NCI-H2227 (cell line): Measurements from ENCODE around the gene CRYZL1.
A peak's percentile ranks its signal among the peaks of the same experiment; 100 is the strongest.
"Not testable (repeated sequence)": the region's sequence is repeated elsewhere in the genome, so short reads cannot be mapped to it uniquely, and the experiment has no call there.

Source experiments
- DNase-seq: peaks from one replicate; lab custom pipeline; 2025; ENCODE audit not compliant: unreplicated experiment; lab: John Stamatoyannopoulos, UW

The CRYZL1 gene

GRCh38 chr21:33641352-33642026 is at the start of gene CRYZL1:
TSS of gene CRYZL1 (minus strand) at chr21:33641741. CDS start at chr21:33631551, 10,190 bp downstream.
- DNase-seq, result peak; percentile 100

DNA sequence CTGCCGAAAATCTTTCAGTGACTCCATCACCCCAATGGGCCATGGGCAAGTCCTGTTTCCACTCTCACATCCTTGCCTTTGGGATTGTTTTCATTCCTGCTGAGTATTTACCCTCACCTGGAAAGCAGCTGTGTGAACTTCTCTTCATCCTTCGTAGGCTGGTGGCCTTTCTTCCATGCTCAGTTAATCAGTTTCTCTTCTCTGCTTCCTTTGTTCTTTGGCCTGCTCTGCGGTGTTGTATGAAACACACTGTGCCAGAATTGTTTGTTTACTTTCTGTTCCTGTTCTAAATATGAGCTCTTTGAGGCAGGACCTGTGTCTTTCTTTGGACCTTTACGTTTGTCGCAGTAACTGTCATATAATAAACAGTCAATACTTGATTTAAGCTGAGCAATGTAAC is 49.3 kb upstream of the CRYZL1 start:
- no peak for DNase-seq

GRCh38 chr21:33688353-33688752 is 46.8 kb upstream of the CRYZL1 start:
- no peak for DNase-seq

DNA sequence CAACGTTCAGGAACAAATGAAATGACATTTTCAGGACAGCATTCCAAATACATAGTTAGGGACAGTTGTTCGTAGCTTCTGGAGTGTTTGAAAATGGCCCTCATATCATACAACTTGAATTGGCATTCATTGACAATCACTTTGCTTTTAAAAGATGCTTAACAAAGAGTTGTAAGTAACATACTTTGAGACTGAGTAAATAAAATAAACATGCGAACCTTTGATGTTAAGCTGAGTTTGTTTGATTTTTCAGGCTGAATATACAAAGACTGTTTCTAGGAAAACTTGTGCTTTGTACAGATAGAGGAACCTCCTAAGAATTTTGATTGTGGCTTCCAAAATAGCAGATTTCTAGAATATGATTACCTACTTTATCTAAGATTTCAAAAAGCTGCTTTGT is 46.1 kb upstream of the CRYZL1 start:
- no peak for DNase-seq

DNA sequence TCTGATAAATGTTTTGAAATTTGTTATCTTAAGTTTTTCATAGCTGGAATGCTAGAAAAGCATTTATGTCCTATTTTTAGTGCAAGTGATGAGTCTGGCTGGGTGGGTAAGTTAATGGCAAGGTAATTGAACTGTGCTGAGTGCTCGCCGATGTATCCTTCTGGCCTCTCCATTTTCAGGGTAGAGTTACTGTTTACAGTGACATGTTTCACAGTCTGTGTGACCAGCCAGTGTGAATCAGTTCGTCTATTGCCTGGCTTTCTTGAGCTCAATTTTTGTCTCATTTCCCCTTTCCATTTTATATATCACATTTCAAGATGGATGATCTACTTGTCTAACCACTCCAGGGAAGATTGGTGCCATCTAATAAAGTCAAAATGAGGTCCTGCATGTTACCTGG is 44.8 kb upstream of the CRYZL1 start:
- peak; percentile 31 for DNase-seq

- peak; percentile 21 for DNase-seq
Measured at GRCh38 chr21:33685613-33686197, 44.2 kb upstream of the CRYZL1 start.

- DNase-seq, result no peak
Measured at GRCh38 chr21:33684923-33685560, 43.5 kb upstream of the CRYZL1 start.

- DNase-seq, result no peak
Measured at GRCh38 chr21:33684068-33684467, 42.5 kb upstream of the CRYZL1 start.

DNA sequence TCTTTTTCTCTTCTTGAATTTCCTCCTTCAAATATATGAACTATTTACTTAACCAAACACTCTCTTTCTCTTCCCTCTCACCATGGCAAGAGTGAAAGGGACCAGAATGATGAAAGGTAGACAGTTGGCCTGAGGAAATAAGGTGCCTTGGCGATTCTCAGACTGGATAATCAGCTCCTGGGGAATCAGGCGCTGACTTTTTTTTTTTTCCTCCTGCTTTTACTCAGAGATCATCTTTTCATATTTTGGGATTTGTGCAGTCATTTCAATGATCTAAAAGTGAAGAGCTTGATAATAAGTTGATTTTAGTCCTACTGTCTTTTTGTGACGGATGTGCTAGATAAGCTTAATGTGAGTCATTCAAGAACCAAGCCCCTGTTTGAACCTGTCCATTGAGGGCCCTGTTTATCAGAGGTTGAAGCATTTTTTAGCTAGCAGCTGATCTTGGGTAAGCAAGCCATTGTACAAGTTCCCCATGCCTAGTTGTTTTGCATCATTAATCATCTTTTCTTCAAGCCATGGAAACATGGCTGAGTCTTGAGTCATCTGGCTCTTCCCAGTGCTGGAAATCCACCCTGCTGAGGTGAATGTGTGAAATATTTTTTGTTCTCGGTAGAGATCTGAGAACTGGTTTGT is 41.6 kb upstream of the CRYZL1 start:
- DNase-seq, result no peak

GRCh38 chr21:33680870-33681269 is 39.3 kb upstream of the CRYZL1 start:
- DNase-seq, result no peak

DNA sequence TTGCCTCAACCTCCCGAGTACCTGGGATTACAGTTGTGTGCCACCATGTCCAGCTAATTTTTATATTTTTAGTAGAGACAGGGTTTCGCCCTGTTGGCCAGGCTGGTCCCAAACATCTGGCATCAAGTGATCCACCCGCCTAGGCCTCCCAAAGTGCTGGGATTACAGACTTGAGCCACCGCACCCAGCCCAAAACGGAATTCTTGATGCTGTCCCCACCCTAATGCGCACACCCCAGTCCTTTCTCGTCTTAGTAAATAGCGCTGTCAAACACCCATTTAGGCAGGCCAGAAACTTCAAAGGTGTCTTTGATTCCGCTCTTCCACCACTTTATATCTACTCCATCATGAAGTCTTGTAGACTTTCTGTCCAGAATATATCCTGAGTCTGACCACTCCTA is 35.9 kb upstream of the CRYZL1 start:
- DNase-seq, result no peak

DNA sequence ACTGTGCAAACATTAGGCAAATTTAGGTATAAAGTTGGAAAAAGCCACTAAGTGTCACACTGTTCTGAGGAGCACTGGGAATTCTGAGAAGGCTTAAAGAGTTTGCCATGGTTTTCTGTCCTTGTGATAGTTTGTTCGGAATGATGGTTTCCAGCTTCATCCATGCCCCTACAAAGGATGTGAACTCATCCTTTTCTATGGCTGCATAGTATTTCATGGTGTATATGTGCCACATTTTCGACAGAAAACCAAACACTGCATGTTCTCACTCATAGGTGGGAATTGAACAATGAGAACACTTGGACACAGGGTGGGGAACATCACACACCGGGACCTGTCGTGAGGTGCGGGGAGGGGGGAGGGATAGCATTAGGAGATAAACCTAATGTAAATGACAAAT is 35.1 kb upstream of the CRYZL1 start:
- not testable (repeated sequence) for DNase-seq

GRCh38 chr21:33674226-33674625 is 32.7 kb upstream of the CRYZL1 start:
- DNase-seq, result no peak

DNA sequence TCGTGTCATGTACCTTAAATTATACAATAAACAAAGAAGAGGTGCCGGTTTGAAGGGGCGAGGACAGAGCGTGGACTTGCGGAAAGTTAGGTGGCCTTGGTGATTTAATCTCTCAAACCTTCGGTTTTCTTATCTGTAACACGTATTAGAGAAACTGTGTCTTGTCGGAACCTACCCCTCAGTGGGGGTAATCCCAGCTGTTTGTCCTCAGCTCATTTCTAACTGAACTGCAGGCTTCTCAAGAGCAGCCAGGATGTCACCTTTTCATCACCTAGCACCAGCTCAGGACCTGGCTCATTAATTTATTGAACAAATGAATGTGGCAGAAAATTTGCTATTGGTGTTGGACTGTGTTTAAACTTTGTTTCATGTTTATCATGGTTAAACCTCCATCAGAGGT is 31.9 kb upstream of the CRYZL1 start:
- DNase-seq, result no peak

GRCh38 chr21:33670076-33670978 is 28.8 kb upstream of the CRYZL1 start:
- no peak for DNase-seq

DNA sequence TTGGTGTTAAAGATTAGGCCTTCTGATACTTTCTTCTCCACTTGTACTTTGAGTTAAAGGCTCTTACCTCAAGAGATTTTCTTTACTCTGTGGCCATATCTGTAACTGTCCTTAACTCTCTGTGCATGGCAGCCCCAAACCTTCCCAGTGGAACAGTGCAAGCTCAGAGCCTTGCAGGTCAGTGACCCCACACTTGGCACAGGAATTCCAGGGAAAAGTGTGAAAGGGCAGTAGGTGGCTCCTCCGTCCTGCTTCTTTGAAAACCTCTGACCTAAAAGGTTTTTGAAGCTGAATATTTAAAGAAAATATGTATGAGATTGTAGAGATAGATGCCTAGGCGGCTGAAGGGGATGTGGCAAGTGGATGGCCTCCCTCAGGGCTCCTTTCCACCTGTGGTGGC is 27.1 kb upstream of the CRYZL1 start:
- no peak for DNase-seq

- no peak for DNase-seq
Measured at GRCh38 chr21:33668180-33668579, 26.6 kb upstream of the CRYZL1 start.

DNA sequence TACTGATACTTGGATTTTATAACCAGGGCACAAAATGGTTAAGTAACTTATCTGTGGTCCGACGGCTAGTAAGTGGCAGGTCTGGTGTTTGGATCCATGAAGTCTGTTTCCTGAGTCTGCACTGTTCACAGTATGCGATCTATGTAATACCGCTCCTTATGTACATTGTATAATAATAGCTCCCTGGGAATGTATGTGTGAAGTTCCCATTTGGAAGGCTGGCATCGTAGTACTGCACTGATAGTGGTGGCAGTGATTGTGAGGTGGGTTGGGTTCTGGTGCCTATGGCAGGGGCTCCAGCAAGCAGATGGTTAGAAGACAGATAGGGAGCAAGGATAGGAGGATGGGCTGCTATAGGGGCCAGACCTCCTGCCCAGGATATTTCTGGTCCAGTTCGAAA is 26.1 kb upstream of the CRYZL1 start:
- DNase-seq, result no peak

GRCh38 chr21:33666153-33666552 is 24.6 kb upstream of the CRYZL1 start:
- no peak for DNase-seq

- no peak for DNase-seq
Measured at GRCh38 chr21:33664135-33664534, 22.6 kb upstream of the CRYZL1 start.

DNA sequence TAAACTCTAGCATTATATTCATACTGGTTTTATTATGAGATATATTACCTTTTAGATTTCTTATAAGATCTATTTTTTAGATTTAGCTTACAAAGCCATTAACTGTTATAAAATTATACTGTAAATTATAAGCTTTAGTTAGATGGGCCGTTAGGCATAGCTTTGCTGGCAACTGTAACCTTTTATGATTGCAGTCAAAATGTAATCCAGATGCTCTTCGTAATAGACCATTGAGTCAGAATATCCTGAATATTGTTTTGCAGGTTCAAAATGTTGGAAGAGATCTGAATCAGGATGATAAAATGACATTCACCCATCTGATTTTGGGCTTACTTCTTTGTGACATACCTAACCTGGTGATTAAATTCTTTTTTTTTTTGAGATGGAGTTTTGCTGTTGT is 21.7 kb upstream of the CRYZL1 start:
- no peak for DNase-seq
